ENCODE measurements around the gene KRT77.

Gene KRT77

DNA sequence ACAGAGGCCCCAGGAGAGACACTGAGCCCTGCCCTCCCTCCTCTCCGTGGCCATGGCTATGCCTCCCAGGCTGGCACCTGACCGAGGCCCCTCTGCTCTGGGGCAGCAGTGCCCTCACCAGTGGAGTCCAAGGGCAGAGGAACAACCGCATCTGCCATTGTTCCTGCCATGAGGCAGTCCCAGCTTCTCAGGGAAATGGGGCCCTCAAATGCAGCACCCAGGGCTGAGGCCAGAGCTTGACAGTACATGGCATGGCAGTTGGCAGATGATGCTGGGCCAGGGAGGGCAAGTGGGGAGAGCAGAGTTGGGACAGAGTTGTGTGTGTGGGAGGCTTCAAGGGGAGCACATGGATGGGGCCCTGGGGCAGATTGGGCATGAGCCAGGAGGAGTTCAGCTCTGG is 21.1 kb upstream of the KRT77 start:
- in situ Hi-C loops (cut with HindIII; ENCODE audit: low sequenced_read_pairs), result loop anchor here (25.0 kb wide), 1 partner anchor 138 kb away; no protein-coding TSS in a partner anchor

DNA sequence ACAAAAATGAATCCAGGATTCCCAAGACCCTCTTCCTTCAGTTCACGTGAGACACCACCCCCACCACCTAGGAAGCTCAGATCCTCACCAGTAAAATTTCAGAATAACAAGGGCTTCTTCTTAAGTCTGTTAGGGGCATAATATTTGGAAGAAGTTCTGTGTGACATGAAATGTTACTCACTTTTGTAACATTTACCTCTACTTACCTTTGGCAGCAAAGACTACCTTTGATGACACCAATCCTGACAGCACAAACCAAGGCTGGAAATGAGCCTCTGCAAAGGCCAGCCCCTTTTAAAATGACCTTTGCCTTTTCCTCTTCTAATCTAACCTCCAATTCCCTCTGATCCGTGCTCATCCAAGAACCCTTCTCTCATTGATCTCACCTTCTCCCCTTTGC is 19.4 kb upstream of the KRT77 start:
- in situ Hi-C loops (cut with HindIII; ENCODE audit: low sequenced_read_pairs), result loop anchor here (25.0 kb wide), 1 partner anchor 140 kb away; no protein-coding TSS in a partner anchor

DNA sequence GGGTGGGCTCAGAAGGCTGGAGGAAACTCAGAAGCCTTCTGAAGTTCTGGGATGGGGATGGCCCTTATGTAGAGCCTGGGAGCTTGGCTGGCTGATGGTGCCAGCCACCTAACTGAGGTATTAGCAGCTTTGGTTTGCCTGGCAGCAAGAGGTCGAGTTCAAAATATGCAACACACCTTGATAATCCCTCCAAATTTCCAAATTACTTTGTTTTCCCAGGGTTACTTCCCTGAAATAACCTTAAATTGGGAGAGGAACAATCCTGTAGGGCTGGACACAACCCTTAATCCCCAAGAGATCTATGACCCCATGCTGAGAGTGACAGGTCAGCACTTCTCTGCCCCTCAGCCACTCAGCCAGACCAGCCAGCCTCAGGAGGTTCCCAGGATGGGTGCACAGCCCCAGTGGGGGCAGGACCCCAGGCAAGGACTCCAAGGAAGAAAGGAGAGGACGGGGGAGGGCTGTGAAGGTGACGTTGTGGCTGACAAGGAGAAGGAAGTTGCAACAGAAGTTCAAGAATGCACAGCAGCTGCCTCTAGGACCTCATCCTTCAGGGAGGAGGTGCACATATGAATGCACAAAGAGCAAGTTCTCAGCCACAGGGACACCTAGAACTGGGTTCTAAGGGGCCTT is 18.6 kb upstream of the KRT77 start:
- in situ Hi-C loops (cut with HindIII; ENCODE audit: low sequenced_read_pairs), result loop anchor here (25.0 kb wide), 1 partner anchor 140 kb away; no protein-coding TSS in a partner anchor

DNA sequence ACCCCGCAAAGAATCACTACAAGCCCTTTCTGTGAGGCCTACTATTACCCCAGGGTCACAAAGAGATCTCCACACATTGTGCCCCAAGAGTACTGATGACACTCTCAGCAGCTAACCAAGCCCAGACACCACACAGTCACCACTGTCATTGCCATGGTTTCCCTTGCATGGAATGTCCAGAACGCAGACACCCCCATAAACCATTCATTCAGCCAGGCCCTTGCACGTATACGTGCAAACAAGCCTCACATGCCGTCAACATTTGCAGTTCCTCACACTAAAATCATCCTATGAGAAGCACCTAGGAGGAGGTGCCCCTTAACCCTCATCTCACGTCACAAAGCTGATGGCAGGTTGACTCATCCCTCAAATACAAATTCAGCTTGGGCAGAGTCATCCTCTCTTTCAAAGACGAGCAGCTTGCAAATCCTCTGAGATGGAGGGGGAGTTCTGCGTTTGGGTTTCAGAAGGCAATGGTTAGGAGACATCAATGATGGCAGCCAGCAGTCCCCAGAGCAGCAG is 17.1 kb upstream of the KRT77 start:
- in situ Hi-C loops (cut with HindIII; ENCODE audit: low sequenced_read_pairs), result loop anchor here (25.0 kb wide), 1 partner anchor 142 kb away; no protein-coding TSS in a partner anchor

DNA sequence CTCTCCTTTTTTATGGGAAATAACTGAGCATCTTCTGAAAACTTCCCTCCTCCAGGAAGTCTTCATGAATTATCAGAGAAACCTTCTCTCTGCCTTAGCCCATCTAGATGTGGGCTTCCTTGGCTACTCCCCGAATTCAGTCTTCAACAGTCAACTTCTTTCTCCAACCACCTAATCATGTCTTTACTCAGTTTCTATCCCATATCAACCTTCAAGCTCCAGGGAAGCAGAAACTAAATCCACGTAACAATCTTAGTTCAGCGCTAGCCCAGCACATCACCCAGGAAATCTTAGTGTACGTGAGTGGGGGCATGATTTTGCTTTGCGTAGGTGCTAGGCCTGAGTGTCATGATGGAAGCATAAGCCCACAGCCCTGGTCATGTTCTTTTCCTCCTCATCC is 12.7 kb upstream of the KRT77 start:
- in situ Hi-C loops (cut with HindIII; ENCODE audit: low sequenced_read_pairs), result loop anchor here (5.0 to 25.0 kb wide), 4 partner anchors 41 to 146 kb away; partner anchors contain the start of gene KRT3

DNA sequence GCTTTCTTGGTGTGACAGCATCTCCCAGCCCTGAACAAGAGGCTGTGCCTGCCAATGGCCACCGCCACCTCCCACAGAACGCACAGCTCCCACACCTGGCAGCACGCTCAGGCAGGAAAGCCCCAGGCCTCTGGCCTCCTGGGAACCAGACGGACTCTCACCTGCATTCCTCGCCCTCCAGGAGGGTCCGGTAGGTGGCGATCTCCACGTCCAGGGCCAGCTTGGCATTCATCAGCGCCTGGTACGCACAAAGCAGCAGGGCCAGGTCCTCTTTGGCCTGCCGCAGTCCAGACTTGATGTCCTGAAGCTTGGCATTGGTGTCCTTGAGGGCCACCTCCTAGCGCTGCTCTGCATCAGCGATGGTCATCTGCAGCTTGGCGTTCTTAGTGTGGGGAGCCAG is 12.1 kb upstream of the KRT77 start:
- in situ Hi-C loops (cut with HindIII; ENCODE audit: low sequenced_read_pairs), result loop anchor here (5.0 to 25.0 kb wide), 4 partner anchors 42 to 147 kb away; partner anchors contain the start of gene KRT3

DNA sequence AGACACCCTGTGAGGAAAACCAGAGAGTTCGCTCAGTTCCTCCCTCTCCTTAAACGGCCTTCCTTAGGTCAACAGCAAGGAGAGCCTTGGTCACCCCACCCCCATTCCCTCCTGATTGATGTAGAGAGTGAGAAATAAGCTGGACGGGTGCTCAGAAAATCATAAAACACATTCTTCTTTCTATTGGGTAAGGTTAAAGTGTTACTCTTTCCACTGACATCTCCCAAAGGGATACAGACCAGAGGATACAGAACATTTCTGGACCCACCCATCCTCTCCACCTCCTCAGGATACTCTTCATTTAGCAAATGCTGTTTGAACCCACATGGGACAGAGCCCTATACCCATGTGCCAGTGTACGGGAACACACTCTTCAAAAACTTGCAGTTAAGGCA is 11.6 kb upstream of the KRT77 start:
- in situ Hi-C loops (cut with HindIII; ENCODE audit: low sequenced_read_pairs), result loop anchor here (5.0 to 25.0 kb wide), 4 partner anchors 42 to 147 kb away; partner anchors contain the start of gene KRT3

DNA sequence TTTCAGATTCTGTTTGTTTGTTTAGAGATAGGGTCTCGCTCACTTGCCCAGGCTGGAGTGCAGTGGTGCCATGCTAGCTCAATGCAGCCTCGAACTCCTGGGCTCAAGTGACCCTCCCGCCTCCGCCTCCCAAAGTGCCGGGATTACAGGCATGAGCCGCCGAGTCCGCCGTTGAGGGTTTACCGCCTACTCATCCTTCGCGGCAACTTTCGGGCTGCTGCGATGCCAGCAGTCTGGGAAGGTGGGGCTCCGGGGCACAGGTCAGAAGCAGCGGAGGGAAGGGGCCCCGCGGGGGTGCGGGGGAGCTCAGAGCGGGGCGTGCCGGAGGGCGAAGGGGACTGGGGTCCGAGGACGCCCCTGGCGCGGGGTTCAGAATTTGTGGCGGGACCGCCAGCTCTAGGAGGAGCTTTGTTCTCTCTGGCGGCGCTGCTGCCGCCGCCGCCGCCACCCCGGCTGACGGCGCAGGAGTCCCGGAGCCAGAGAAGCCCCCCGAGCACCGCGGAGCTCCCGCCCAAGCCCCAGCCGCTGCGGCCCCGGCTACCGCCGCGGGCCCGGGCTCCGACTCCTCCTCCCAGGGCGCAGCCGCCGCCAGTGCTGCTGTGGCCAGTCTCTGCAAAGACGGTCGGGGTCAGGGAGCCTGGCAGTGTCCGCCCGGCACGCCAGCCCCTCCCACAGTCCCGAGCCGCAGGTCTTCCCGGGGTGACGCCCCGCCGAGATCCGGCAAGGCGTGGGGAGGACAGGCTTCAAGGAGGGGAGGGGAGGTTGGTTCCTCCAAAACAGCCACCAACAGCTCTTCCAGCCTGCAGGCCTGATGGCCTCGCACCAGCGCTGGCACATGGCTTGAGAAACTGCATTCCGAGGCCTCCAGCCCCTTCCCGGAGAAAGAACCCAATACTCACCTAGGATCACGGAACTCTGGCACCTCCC is 10.9 kb upstream of the KRT77 start:
- in situ Hi-C loops (cut with HindIII; ENCODE audit: low sequenced_read_pairs), result loop anchor here (25.0 kb wide), 1 partner anchor 148 kb away; no protein-coding TSS in a partner anchor

DNA sequence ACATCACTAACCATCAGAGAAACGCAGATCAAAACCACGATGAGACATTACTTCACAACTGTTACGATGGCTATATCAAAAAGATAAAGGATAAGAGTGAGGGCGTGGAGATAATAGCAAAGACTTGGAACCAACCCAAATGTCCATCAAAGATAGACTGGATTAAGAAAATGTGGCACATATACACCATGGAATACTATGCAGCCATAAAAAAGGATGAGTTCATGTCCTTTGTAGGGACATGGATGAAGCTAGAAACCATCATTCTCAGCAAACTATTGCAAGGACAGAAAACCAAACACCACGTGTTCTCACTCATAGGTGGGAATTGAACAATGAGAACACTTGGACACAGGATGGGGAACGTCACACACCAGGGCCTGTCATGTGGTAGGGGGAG is 8.8 kb upstream of the KRT77 start:
- in situ Hi-C loops (cut with HindIII; ENCODE audit: low sequenced_read_pairs), result loop anchor here (25.0 kb wide), 1 partner anchor 150 kb away; no protein-coding TSS in a partner anchor

DNA sequence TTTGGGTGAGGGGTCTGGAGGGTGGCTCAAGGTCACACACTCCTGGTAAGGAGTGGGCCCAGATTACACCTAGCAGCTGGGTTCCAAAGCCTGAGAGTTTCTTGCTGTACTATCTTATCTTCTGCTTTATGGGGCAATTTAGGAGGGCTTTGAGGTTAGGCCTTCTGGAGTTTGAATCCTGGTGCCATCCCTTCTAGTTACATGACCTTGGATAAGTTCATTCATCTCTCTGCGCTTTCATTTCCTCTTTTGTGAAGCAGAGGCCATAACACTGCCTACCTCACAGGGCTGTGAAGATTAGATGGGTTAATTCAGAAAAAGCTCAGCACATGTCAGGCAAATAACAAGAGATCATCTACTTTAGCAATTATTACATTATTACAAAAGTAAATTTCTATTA is 7.4 kb upstream of the KRT77 start:
- in situ Hi-C loops (cut with HindIII; ENCODE audit: low sequenced_read_pairs), result loop anchor here (25.0 kb wide), 1 partner anchor 152 kb away; no protein-coding TSS in a partner anchor

DNA sequence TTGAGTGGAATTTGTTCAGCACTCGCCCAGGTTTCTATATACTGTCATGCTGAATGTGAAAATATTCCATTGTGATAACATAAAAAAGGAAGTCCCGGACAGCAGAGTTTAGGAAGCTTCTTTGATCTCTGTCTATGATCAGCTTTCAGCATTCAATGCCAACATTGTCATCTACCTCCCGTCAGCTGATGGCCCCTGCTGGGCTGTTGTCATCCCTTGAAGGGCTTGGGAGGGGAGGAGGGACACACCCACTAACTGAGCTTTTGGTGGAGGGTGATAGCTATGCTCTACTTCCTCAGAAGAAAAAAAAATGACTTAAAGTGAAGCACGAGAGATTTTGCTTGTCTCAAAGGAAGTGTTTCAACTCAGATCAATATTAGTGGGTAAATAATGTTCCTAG is 4.7 kb upstream of the KRT77 start:
- in situ Hi-C loops (cut with HindIII; ENCODE audit: low sequenced_read_pairs), result loop anchor here (25.0 kb wide), 1 partner anchor 154 kb away; no protein-coding TSS in a partner anchor

DNA sequence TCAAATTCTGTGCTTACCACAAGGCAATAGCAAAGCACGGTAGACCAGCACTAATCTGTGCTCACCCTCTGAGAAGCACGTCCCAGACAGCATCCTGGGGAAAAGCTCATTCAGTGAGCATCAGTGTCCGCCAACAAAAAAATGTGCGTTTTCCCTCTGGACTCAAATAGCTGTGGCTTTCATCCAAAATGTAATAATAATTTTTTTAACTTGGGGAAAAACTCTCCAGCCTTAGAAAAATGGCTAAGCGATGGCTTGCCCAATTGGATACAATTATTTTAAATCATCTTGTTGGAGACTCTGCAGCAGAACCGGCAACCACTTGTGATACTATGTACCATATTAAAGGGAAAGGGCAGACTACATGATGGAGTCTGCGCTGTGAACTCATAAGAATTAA is 1.1 kb upstream of the KRT77 start:
- in situ Hi-C loops (cut with HindIII; ENCODE audit: low sequenced_read_pairs), result loop anchor here (25.0 kb wide), 1 partner anchor 158 kb away; no protein-coding TSS in a partner anchor

DNA sequence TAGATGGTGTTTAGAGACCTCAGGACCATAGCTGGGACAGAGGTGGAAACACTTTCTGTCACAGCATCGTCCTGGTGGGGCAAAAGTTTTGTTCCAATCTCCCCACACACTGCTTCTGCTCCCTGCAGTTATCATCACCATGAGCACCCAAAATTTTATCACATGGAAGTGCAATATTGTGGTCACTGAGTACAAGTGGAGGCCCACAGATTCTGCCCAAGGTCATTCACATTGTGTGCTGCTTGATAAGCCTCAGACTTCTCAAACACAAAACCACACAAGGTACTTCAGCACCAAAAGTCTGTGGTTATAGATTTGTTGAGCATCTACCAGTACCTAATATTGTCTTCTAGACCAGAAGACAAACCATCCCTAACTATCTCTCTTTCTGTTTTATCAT is 554 bp upstream of the KRT77 start:
- in situ Hi-C loops (cut with HindIII; ENCODE audit: low sequenced_read_pairs), result loop anchor here (25.0 kb wide), 1 partner anchor 158 kb away; no protein-coding TSS in a partner anchor

DNA sequence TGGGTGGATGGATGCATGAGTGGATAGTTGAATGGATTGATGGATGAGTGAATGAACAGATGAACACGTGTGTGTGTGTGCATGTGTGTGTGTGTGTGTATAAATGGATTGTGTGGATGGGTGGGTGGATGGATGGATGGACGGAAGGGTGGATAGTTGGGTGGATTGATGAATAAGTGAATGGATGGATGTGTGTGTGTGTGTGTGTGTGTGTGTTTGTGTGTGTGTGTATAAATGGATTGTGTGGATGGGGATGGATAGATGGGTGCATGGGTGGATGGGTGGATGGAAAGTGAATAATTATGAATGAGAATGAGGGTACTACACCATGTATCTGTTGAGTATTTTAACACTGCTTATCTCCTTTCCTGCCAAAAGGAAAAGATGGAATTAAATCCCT is 986 bp downstream of the KRT77 start:
- in situ Hi-C loops (cut with HindIII; ENCODE audit: low sequenced_read_pairs), result loop anchor here (25.0 kb wide), 1 partner anchor 160 kb away; no protein-coding TSS in a partner anchor

DNA sequence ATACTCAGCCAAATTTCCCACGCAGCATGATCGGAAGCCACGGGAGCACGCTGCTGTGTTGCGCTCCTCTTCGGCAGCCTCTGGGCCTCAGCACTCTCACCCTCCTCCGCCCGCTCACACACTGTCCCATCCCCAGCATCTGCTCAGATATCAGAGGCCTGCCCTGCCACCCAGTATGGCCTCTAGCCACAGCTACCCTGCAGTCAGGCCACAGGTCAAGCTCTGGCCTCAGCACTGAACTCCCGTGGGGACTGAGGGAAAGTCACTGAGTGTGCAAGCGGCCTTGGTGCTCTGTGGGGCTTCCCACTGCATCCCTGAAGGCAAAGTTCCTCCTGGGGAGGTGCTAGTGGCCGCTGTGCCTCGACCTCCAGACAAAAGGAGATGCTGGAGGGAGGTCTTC is 2.0 kb downstream of the KRT77 start:
- in situ Hi-C loops (cut with HindIII; ENCODE audit: low sequenced_read_pairs), result loop anchor here (25.0 kb wide), 1 partner anchor 161 kb away; no protein-coding TSS in a partner anchor

DNA sequence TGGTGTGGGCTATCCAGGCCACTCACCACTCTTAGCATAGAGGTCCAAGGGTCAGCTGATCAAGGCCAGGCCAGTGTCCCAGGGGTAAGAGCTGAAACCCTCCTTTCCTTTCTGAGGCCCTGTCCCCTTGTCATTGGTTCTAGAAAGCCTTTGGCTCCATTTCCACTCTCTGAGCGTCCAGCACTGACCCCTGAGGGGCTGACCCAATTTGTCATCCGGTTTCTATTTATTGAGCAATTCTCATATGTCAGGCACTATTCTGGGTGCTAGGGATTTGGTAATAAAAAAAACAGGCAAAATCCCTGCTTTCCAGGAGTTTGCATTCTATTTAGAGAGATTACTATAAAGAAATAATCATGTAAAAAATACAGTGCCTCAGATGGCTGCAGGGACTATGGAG is 3.4 kb downstream of the KRT77 start:
- in situ Hi-C loops (cut with HindIII; ENCODE audit: low sequenced_read_pairs), result loop anchor here (25.0 kb wide), 1 partner anchor 162 kb away; no protein-coding TSS in a partner anchor

DNA sequence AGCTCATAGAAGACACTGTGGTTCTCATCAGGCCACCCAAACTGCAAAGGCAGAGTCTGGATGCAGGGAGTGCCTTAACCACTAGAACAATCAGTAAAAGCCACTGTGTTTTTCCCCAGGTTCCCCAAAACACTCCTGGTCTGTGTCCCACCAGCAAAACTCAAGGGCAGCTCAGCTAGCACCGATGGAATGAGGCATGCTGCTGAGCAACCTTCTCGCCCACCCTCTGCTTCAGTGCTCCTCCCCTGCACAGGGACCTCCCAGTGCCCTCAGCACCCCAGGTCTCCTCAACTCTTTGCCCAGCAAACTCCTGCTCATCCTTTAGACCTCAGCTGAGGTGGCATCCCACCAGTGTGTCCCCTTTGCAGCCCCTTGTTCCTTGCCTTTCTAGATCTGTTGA is 4.0 kb downstream of the KRT77 start:
- in situ Hi-C loops (cut with HindIII; ENCODE audit: low sequenced_read_pairs), result no loop called here

DNA sequence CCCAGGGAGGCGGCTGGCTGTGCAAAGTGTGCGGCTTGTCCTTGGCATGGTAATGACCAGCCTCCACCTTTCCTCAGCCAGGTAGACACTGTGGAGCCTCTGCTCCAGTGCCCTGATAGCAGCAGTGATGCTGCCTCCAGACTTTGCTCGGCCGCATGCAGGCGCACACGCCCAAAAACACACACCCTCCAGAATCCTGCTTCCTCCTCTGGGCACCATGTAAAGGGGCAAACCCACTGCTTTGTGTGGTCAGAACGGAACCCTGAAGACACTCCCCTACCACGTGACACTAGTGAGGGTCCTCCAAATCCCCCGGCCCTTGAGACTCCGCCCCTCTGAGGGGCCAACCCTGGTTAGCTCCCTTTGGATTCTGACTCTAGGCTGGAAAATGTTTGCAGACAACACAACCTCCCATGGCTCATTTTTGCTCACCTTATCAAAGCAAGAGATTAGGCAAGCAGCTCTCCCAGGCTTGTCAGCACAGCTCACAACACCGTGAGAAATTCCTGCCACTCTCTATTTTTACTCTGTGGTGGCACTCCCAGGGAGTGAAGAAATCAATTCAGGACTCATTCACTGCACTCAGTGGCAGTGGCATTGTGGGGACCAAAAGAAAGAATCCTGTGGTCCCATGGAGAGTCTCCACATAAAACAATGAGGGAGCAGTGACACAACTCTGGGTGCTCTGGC is 4.5 kb downstream of the KRT77 start:
- in situ Hi-C loops (cut with HindIII; ENCODE audit: low sequenced_read_pairs), result no loop called here

DNA sequence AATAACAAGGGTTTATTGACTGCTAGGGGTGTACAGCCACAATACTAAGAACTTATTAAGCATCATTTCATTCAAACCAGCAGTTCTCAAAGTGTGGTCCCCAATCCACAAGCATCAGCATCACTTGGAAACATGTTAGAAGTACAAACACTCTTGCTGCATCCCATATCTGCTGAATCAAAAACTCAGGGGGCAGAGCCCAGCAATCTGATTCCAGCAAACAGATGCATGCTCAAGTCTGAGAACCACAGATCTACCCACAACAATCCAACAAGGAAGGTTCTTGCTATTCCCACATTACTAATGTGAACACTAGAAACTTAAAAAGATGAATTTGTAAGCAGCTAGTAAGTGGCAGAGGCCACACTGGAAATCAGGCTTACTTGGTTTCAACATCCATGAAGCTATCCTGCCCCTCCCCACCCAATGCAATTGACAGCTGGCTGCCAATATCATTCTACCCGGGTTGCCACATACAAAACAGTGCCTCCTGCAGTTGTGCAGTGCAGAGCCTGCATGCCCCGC is 6.2 kb downstream of the KRT77 start:
- in situ Hi-C loops (cut with HindIII; ENCODE audit: low sequenced_read_pairs), result no loop called here

DNA sequence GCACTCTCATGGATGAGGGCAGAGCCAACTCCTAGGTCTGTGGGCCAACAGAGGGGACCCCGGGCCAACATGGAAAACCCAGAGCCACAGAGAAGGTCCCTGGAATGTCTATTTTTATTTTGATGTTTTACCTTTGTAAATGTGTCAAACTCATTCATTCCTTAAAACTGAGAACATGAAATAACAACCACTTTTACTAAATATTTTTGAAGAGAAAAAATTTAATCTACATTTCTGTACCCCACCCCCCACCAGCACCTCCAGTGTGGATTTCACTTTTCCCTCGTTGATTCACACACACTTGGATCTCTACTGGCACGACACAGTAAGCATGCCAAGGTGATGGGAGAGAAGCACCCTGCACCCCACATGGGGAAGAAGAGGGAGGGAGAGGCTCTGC is 6.7 kb downstream of the KRT77 start:
- in situ Hi-C loops (cut with HindIII; ENCODE audit: low sequenced_read_pairs), result no loop called here

All from endothelial cell of hepatic sinusoid (primary cell).